GM12878 (cell line): ENCODE results near the gene PTTG1. TPM values are rescaled to one million over a fixed set of nuclear protein-coding genes. Genes with fewer than 3 reads are reported as not detected.

Experiments
- ATAC-seq: fragments of 200-7000 bp; cut with Tn5 transposase; 3 replicates; pipeline ENCODE4 v1.9.1; 2020; ENCODE audit warnings: mild to moderate bottlenecking, moderate library complexity
- BruUV-seq: library from RNA; stranded (reverse); fragments of 400-500 nt; replicated peaks from 2 replicates; lab custom pipeline; 2021; lab: Mats Ljungman, UMichigan
- CTCF ChIA-PET: fragments of 300-600 bp; sonication (Branson Sonifier 250); formaldehyde crosslinking; extraction: SDS; loops from one replicate; lab custom pipeline; 2021; ENCODE audit warnings: inconsistent platforms; lab: Yijun Ruan, JAX
- POLR2A ChIA-PET: fragments of 350-600 bp; formaldehyde crosslinking; extraction: SDS; loops from one replicate; lab custom pipeline; 2021; ENCODE audit warnings: inconsistent platforms; lab: Charles Lee
- RAD21 ChIA-PET: fragments of 300-600 bp; sonication (Branson Sonifier 250); formaldehyde crosslinking; loops from one replicate; lab custom pipeline; 2023; ENCODE audit warnings: antibody characterized with exemption; ENCODE audit not compliant: unreplicated experiment; lab: Charles Lee
- SMC1A ChIA-PET: fragments of 300-600 bp; sonication (Branson Sonifier 250); formaldehyde crosslinking; loops from one replicate; lab custom pipeline; 2023; ENCODE audit not compliant: unreplicated experiment, uncharacterized antibody; lab: Charles Lee
- DNase-seq: peaks from one replicate; pipeline ENCODE4 v3.0.0-alpha.2; 2011; ENCODE audit warnings: low read depth, low spot score
- FAIRE-seq: peaks from 3 replicates; lab custom pipeline; 2011; peaks lifted over from hg19 to GRCh38; lab: Jason Lieb, UNC
- H2AFZ ChIP-seq: 2 replicates; pipeline ENCODE4 v1.6.0; 2011; ENCODE audit warnings: low read depth, low read length, control low read depth; ENCODE audit not compliant: control insufficient read depth
- H3K27ac ChIP-seq: 2 replicates; pipeline ENCODE4 v1.5.1; 2011; ENCODE audit warnings: control low read depth; ENCODE audit not compliant: control insufficient read depth, insufficient read depth
- H3K27me3 ChIP-seq, 2 experiments: replicated peaks in 1 of 2; 2 replicates each; pipeline versions ENCODE4 v1.6.0 to v1.6.1; 2011; ENCODE audit warnings: low read length in 1 of 2; ENCODE audit not compliant: control insufficient read depth in 2 of 2, insufficient read depth in 2 of 2
- H3K36me3 ChIP-seq, 2 experiments: 2 replicates each; pipeline ENCODE4 v1.5.1; 2011; ENCODE audit warnings: low read length in 1 of 2; ENCODE audit not compliant: control insufficient read depth in 2 of 2, insufficient read depth in 2 of 2
- H3K4me1 ChIP-seq: 2 replicates; pipeline ENCODE4 v1.6.1; 2011; ENCODE audit warnings: mild to moderate bottlenecking, low read length, moderate library complexity, mixed read lengths; ENCODE audit not compliant: control insufficient read depth, insufficient read depth
- H3K4me2 ChIP-seq: 2 replicates; pipeline ENCODE4 v1.6.0; 2011; ENCODE audit warnings: control low read depth; ENCODE audit not compliant: control insufficient read depth, insufficient read depth
- H3K4me3 ChIP-seq: fragments of 200-600 bp; sonication (generic); 2 replicates; pipeline ENCODE4 v1.5.1; 2016
- H3K79me2 ChIP-seq: 2 replicates; pipeline ENCODE4 v1.6.0; 2011; ENCODE audit warnings: low read length; ENCODE audit not compliant: control insufficient read depth, insufficient read depth
- H3K9ac ChIP-seq: 2 replicates; pipeline ENCODE4 v1.8.0; 2011; ENCODE audit warnings: low read length, control low read depth, mixed read lengths; ENCODE audit not compliant: control insufficient read depth, insufficient read depth
- H3K9me3 ChIP-seq: replicated peaks from 3 replicates; pipeline ENCODE4 v1.5.1; 2011; ENCODE audit warnings: mild to moderate bottlenecking, low read length; ENCODE audit not compliant: control insufficient read depth, insufficient read depth
- H4K20me1 ChIP-seq: 2 replicates; pipeline ENCODE4 v1.6.0; 2011; ENCODE audit not compliant: control insufficient read depth, insufficient read depth
- EP300 ChIP-seq, 2 experiments: fragments of 150-350 bp in 1 of 2; IDR thresholded peaks; 2 replicates each; pipeline ENCODE4 v1.6.1; 2011 to 2012; ENCODE audit warnings: low read depth in 2 of 2, low read length in 2 of 2, borderline replicate concordance in 1 of 2, improper control_type of control experiment in 1 of 2, inconsistent platforms in 1 of 2; ENCODE audit not compliant: control insufficient read depth in 1 of 2
- FOXK2 ChIP-seq: fragments of 450-650 bp; IDR thresholded peaks from 2 replicates; pipeline ENCODE4 v1.6.1; 2017; ENCODE audit warnings: mild to moderate bottlenecking, moderate library complexity
- HCFC1 ChIP-seq: fragments of 150-350 bp; IDR thresholded peaks from 2 replicates; pipeline ENCODE4 v1.6.1; 2014; ENCODE audit warnings: low read length
- MTA2 ChIP-seq: fragments of 450-650 bp; IDR thresholded peaks from 2 replicates; pipeline ENCODE4 v1.6.1; 2016; ENCODE audit warnings: low read depth, mild to moderate bottlenecking, moderate library complexity
- NR2F1 ChIP-seq: fragments of 450-650 bp; conservative IDR thresholded peaks from 2 replicates; pipeline ENCODE4 v1.6.1; 2017; ENCODE audit warnings: mild to moderate bottlenecking
- SMAD5 ChIP-seq: IDR thresholded peaks from 2 replicates; pipeline ENCODE4 v1.6.1; 2016; ENCODE audit warnings: antibody characterized with exemption, low read depth
- STAT1 ChIP-seq: fragments of 450-650 bp; conservative IDR thresholded peaks from 2 replicates; pipeline ENCODE4 v1.6.1; 2014; ENCODE audit warnings: antibody characterized with exemption, mild to moderate bottlenecking
- ZBTB40 ChIP-seq: fragments of 450-650 bp; IDR thresholded peaks from 2 replicates; pipeline ENCODE4 v1.6.1; 2016; ENCODE audit warnings: mild to moderate bottlenecking, moderate library complexity, borderline replicate concordance
- WGBS: methylation state at CpG from one replicate; pipeline ENCODE4 v1.1.6; 2016; ENCODE audit warnings: low lambda C conversion rate; ENCODE audit not compliant: insufficient replicate concordance, insufficient coverage; ENCODE audit errors: missing lambda C conversion rate; 5-methylcytosine and 5-hydroxymethylcytosine counted together
- in situ Hi-C: fragments of 300-500 bp; cut with MboI; formaldehyde crosslinking; loops from 9 replicates; pipeline ENCODE4 v1.14.3; 2018; ENCODE audit warnings: mixed read lengths
- intact Hi-C: fragments of 100-400 bp; cut with micrococcal nuclease; formaldehyde crosslinking; loops from one replicate; pipeline ENCODE4 v1.14.2; 2022; ENCODE audit not compliant: unreplicated experiment
- polyA plus RNA-seq, 11 experiments: library from polyadenylated mRNA; depleted of rRNA in 4 of 11; unstranded in 6 of 11; stranded (reverse) in 5 of 11; fragments of >200 nt; fragmentation: Nextera tagmentation in 4 of 11; fragmentation: Illumina TruSeq in 1 of 11; extraction: Ambion mirVana in 4 of 11; extraction: Trizol in 1 of 11; gene quantifications; 1 replicate in 1 of 11; 2 replicates in 10 of 11; pipeline versions ENCODE4 v1.2.1 to v1.2.3, GENCODE V29; 2011 to 2016; ENCODE audit warnings: inconsistent platforms in 2 of 11, missing spikeins in 2 of 11, low read depth in 1 of 11
- total RNA-seq, 4 experiments: library from RNA; depleted of rRNA in 3 of 4; stranded (reverse); fragments of >200 nt in 3 of 4; fragmentation: Illumina TruSeq in 1 of 4; extraction: Trizol in 1 of 4; gene quantifications; 2 replicates each; pipeline versions ENCODE4 v1.2.1 to v1.2.3, GENCODE V29; 2013 to 2021

Gene PTTG1
- total and polyA plus RNA-seq, 10 of the 15 experiments (the other 5 are each of a cell fraction or from before 2014, with no cell fraction given) = 154 to 1,033 (median 377) TPM

DNA sequence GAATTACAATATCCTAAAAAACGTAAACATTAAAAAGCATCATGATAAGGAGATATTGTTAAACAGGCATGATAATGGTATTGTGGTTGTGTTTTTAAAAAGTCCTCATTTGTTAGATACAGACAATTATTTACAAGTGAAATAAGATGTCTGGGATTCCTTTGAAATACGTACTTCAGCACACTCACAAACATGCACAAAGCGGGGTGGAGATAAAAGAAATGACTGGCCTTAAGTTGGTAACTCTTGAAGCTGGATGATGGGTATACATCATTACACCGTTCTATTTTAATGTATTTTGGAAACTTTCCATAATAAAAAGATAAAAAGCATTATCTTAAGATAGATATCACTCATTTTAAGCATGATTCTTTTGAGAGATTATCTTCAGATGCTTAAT, 22.8 kb upstream of the PTTG1 start:
- Histone ChIP-seq H3K4me1 (no peaks in the 10 kb centered on the region; the same call in 1 of the 2 replicates), H3K36me3 (peaks cover 0 to 4% of the 10 kb centered on the region in 2 experiments; a peak in 2 of 4 replicates), H2AFZ (no peak overlapping the region), H3K9ac (peak overlapping the region; percentile 89), H3K9me3 (no peaks in the 10 kb centered on the region), H3K4me2 (peak overlapping the region; percentile 60), H3K27ac (peak overlapping the region; percentile 84; the same call in 1 of the 2 replicates), H3K27me3 (no peaks in the 10 kb centered on the region), H3K4me3 (peak overlapping the region; percentile 75), H4K20me1 (no peaks in the 10 kb centered on the region), H3K79me2 (peaks cover 11% of the 10 kb centered on the region)
- no peak for TF ChIP-seq SMAD5
- no peak for TF ChIP-seq HCFC1
- 97% methylated on average over 4 of the region's 4 CpGs for WGBS
- intact Hi-C loops (no loop called here), in situ Hi-C loops (no loop called here)
- ChIA-PET SMC1A (interaction anchor here (2.3 kb wide), 1 partner anchor 9 kb away, joined by 10 read pairs; no protein-coding TSS in a partner anchor), POLR2A (interaction anchor here (1.0 to 2.7 kb wide), 2 partner anchors 20 to 32 kb away, joined by 3 to 21 read pairs; partner anchors contain the start of gene SLU7), RAD21 (interaction anchor here (0.6 to 3.5 kb wide), 3 partner anchors 20 to 101 kb away, joined by 3 to 19 read pairs (median 16); partner anchors contain the start of genes PTTG1 and SLU7), CTCF (interaction anchor here (0.9 to 3.2 kb wide), 2 partner anchors 8 to 318 kb away, joined by 3 to 13 read pairs; no protein-coding TSS in a partner anchor)
- BruUV-seq = no TSS peak
- no peak for ATAC-seq
- no peak for DNase-seq
- no peak for FAIRE-seq

GRCh38 chr5:160399402-160400353, 22.0 kb upstream of the PTTG1 start, which contains the start of gene FAM200C:
Gene FAM200C, minus strand, starts transcription at chr5:160400054. Its CDS starts 4,564 bp downstream, at chr5:160395490.
- Histone ChIP-seq H3K4me2 (peak within 1 kb of the TSS; percentile 97), H2AFZ (peak within 1 kb of the TSS; percentile 96), H3K27me3 (no peaks in the 10 kb centered on the region), H3K9me3 (no peaks in the 10 kb centered on the region), H3K79me2 (peaks cover 11% of the 10 kb centered on the region), H3K9ac (peak within 1 kb of the TSS; percentile 89), H3K36me3 (peaks cover 4 to 7% of the 10 kb centered on the region in 2 experiments), H3K4me1 (no peaks in the 10 kb centered on the region; the same call in 1 of the 2 replicates), H3K27ac (peak within 1 kb of the TSS; percentile 84), H3K4me3 (peak within 1 kb of the TSS; percentile 75), H4K20me1 (no peaks in the 10 kb centered on the region)
- ATAC-seq (peak; percentile 92), DNase-seq (peak; percentile 59), FAIRE-seq (peak; percentile 92)
- in situ Hi-C loops (no loop called here), intact Hi-C loops (no loop called here)
- ChIA-PET CTCF (interaction anchor here (0.9 to 3.2 kb wide), 10 partner anchors 9 to 388 kb away, joined by 3 to 13 read pairs (median 4); partner anchors contain the start of gene SLU7), SMC1A (interaction anchor here (0.6 to 2.5 kb wide), 4 partner anchors 9 to 38 kb away, joined by 3 to 11 read pairs (median 8); partner anchors contain the start of gene SLU7), RAD21 (interaction anchor here (0.6 to 3.5 kb wide), 5 partner anchors 11 to 102 kb away, joined by 3 to 19 read pairs (median 3); partner anchors contain the start of genes PTTG1 and SLU7), POLR2A (interaction anchor here (0.6 to 2.7 kb wide), 4 partner anchors 11 to 32 kb away, joined by 3 to 21 read pairs (median 6); partner anchors contain the start of genes PTTG1 and SLU7)
- BruUV-seq = TSS peak; percentile 74
- 1% methylated on average over 41 of the region's 41 CpGs for WGBS
- TF ChIP-seq MTA2 (no peak), EP300 (IDR thresholded peaks at IDR 0.05; ENCODE audit: borderline replicate concordance in 1 of 2, control insufficient read depth in 1 of 2, low read depth in 2 of 2, low read length in 2 of 2) (0 out of 4 replicates have a peak, but pooled peaks of 1 of the 2 experiments have one; percentile 7), ZBTB40 (0 out of 2 replicates have a peak, but pooled peaks have one; percentile 14), FOXK2 (no peak), STAT1 (0 out of 2 replicates have a peak, but pooled peaks have one; percentile 68), NR2F1 (no peak)
